B cell (primary cell): Measurements from ENCODE around the gene NR6A1.

Experiments
- CTCF ChIP-seq: fragments of 200-600 bp; IDR thresholded peaks from one replicate; pipeline ENCODE4 v1.8.0; 2022; ENCODE audit warnings: antibody characterized with exemption, mild to moderate bottlenecking
- EZH2 ChIP-seq: IDR thresholded peaks from 2 replicates; pipeline ENCODE4 v1.6.1; 2012; ENCODE audit warnings: borderline replicate concordance, low read depth, mild to moderate bottlenecking, moderate library complexity, low read length; ENCODE audit not compliant: insufficient read depth, poor library complexity, severe bottlenecking

- TF ChIP-seq CTCF, result no peak
- TF ChIP-seq EZH2, result no peak
Observed at GRCh38 chr9:124628741-124629140, 142.4 kb downstream of the NR6A1 start.
